M059J (cell line): ENCODE results near the gene POLR2F. TPM values are rescaled to one million over a fixed set of nuclear protein-coding genes. Genes with fewer than 3 reads are reported as not detected.
"Not testable (repeated sequence)": the region's sequence is repeated elsewhere in the genome, so short reads cannot be mapped to it uniquely, and the experiment has no call there.

Experiments used
- DNase-seq: peaks from one replicate; pipeline ENCODE4 v3.0.0-alpha.2; 2012; ENCODE audit warnings: low read depth
- total RNA-seq: library from RNA; depleted of rRNA; stranded (reverse); fragments of >200 nt; shearing (Covaris generic); gene quantifications from 2 replicates; pipeline ENCODE4 v1.2.3, GENCODE V29; 2014

The POLR2F gene
- total RNA-seq, 1 experiment from 2014 or later: 91.6 TPM

- no peak for DNase-seq
Measured at GRCh38 chr22:37925330-37925729, 28.2 kb upstream of the POLR2F start.

DNA sequence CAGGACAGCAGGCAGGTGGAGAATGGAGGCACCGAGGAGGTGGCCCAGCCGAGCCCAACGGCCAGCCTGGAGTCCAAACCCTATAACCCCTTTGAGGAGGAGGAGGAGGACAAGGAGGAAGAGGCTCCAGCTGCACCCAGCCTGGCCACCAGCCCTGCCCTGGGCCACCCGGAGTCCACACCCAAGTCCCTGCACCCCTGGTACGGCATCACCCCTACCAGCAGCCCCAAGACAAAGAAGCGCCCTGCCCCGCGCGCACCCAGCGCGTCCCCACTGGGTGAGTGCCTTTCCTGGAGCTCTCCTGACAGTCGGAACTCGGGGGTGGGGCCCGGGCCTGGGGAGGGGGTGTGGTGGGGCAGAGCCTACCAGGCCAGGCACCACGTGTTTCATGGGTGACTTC lies 27.7 kb upstream of the POLR2F start:
- DNase-seq: no peak

GRCh38 chr22:37926358-37926757 lies 27.1 kb upstream of the POLR2F start:
- no peak for DNase-seq

- no peak for DNase-seq
Measured at GRCh38 chr22:37926771-37927636, 26.5 kb upstream of the POLR2F start.

DNA sequence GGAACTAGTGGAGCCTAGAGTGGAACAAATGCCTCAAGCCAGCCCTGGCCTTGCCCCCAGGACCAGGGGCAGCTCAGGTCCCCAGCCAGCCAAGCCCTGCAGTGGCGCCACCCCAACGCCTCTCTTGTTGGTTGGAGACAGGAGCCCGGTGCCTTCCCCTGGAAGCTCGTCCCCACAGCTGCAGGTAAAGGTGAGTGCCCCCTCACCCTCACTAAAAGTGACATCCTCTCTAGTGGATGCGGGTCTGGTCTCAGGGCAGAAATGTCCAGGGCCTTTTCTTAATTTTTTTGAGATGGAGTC lies 25.9 kb upstream of the POLR2F start:
- no peak for DNase-seq

GRCh38 chr22:37929390-37929789 lies 24.1 kb upstream of the POLR2F start:
- DNase-seq: no peak

DNA sequence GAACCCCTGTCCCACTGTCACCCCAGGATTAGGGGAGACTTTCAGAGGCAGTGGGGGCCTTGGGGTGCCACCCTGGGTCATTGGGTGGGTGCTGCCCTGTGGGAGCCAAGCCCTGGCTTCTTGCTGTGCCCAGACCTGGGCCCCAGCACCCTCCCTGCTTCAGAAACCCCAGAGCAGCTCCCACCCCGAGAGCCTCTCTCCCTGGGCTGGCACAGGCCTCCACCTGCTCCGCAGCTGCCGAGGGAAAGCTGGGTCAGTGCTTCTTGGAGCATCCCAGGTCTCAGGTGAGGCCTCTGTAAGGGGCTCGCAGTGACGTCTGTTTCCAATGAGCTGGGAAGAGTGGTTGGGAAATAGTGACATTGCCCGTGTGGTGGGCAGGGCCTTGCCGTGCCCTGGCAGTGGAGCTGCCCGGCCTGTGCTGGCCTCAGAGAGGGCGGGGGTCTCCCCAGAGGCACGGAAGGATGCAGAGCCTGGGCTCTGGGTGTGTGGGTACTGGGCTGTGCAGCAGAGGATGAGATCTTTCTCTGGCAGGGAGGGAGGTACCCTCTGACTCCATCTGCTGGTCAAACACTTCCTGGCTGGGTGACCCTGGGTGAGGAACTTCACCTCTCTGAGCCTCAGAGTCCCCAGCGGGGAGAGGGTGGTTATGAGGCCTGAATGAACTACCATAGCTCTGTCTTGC lies 23.1 kb upstream of the POLR2F start:
- no peak for DNase-seq

- DNase-seq: no peak
Measured at GRCh38 chr22:37930952-37931440, 22.5 kb upstream of the POLR2F start.

DNA sequence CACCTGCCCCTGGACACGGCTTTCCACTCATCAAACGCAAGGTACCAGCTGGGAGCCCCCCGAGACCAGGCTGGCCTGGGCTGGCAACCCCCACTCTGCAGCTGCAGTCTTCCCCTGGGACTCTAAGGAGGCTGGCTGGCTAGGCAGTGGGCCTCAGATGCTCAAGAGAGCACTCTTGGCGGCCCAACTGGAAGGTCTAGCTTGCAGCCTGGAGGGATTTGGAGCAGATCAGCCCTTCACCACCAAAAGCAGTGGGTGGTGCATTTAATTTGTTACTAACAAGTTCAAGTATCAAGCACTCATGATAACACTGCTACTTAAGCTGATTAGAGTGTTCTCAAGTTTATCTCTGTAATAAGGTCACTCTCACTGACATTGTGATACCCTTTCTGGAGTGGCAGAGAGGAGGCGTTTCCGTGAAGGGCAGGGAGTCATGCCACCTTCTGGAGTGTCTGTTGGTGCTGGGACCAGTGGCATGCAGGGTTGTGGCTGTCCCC lies 21.6 kb upstream of the POLR2F start:
- no peak for DNase-seq

GRCh38 chr22:37932401-37932800 lies 21.1 kb upstream of the POLR2F start:
- no peak for DNase-seq

GRCh38 chr22:37932821-37933578 lies 20.5 kb upstream of the POLR2F start:
- DNase-seq: no peak

DNA sequence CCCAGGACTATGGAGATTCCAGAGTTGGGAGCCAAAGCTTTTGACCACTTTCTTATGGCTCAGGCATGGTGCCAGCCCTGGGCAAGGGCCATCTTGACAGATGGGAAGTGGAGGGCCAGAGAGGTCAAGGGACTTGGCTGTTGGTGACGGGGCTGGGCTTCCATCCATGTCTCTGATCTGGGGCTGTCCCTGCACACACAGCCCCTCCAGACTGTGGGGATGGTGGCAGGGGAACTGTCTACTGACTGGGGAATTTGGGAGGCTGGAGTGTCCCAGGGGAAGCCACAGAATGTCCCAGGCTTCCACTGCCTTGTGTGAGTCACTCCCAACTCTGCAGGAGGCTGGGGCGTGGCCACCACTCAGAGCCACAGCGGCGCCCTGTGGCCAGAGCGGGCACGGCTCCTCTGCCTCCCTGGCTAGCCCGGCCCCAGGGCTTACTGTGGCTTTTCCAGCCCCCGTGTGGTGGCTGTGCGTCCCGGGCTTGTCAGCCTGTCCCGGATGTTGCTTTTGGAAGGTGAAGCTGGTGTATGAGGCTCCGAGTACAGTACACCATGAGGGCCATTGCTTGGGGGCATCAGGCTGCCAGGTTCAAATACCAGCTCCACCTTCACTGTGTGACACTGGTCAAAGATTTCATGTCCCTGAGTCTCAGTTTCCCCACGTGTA lies 19.7 kb upstream of the POLR2F start:
- DNase-seq: peak; percentile 92

DNA sequence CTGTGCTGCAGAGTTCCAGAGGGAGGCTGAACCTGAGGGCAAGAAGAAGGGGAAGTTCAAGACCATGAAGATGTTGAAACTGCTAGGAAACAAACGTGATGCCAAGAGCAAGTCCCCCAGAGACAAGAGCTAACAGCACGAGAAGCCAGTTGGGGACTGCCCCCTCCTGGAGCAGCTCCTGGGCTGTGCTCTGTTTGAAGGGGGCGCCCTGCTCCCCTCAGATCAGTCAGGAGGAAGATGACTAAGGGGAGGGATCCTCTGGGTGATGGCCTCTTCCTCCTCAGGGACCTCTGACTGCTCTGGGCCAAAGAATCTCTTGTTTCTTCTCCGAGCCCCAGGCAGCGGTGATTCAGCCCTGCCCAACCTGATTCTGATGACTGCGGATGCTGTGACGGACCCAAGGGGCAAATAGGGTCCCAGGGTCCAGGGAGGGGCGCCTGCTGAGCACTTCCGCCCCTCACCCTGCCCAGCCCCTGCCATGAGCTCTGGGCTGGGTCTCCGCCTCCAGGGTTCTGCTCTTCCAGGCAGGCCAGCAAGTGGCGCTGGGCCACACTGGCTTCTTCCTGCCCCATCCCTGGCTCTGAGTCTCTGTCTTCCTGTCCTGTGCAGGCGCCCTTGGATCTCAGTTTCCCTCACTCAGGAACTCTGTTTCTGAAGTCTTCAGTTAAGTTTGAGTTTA lies 12.7 kb upstream of the POLR2F start:
- DNase-seq: no peak

- DNase-seq: no peak
Measured at GRCh38 chr22:37942133-37942532, 11.4 kb upstream of the POLR2F start.

DNA sequence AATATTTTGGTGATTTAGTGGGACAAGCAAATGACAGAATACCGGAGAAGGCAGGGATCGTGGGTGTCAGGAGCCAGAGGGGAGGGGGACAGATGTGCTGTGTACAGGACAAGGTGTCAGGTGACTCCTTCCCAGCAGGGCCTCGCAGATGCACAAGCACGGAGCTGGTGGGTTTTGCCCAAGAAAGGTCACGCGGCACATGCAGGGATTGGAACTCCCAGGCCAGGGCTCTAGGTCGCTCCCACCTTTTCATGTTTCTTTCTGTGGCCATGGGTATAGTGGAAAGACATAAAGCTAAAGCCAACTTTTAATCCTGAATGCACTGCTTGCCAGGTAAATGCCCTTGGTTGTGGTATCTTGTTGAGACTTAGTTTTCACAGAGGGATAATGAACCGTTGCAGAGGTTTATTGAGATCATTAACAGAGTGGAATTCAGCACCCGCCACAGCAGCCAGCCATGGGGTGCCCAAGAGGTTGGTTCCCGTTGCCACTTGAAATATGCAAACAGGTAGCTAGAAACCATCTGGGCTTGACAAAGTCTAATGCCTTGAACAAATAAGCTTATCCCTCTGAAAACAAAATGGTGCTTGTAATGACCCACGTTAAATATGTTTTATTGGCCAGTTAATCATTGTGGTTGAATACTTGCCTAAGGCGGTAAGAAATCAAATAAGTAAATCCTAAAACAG lies 10.2 kb upstream of the POLR2F start:
- peak; percentile 9 for DNase-seq

DNA sequence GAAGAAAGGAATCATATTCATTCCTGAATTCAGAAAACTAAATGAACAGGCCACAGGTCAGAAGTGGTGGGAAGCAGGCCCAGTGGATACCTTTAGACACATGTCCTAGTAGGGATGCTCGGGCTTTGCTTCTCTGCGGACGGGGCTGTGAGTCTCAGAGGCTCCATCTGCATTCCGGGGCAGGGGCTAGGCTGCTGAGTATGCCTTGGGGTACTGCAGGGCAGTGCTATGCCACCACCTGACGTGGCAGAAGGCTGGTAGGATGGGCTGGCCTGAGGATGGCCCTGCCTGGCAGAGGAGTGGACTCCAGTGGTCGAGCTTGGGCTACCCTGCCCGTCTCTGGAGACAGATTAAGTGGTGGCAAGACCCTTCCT lies 9.7 kb upstream of the POLR2F start:
- no peak for DNase-seq

DNA sequence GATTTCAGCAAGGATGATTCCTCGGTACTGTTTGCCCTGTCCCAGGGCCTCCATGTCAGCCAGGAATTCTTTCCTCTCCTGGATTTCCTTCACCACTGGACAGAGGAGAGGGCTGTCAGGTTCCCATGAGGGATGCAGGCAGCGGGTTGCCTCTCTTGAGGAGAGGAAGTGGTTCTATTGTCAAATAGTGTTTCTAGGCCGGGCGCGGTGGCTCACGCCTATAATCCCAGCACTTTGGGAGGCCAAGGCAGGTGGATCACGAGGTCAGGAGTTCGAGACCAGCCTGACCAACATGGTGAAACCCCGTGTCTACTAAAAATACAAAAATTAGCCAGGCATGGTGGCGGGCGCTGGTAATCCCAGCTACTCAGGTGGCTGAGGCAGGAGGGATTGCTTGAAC lies 9.1 kb upstream of the POLR2F start:
- DNase-seq: not testable (repeated sequence)

DNA sequence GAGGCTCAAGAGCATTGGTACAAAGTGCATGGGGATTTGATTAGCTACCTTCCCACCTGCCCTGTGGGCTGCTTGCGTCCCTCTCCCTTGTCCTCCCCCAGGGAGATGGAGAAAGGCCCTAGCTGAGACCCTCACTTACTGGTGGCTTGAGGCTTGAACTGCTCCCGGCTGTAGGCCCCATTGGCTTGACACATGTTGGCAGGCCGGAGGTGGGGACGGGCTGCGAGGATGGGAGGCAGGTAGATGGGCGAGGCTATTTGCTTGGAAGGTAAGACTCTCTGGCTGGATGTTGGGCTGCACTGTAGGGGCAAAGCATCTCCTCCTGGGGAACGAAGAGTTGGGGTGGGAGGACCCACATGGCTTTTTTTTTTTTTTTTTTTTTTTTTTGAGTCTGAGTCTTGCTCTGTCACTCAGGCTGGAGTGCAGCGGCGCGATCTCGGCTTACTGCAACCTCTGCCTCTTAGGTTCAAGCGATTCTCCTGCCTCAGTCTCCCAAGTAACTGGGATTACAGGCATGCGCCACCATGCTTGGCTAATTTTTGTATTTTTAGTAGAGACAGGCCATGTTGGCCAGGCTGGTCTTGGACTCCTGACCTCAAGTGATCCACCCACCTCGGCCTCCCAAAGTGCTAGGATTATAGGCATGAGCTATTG lies 6.2 kb upstream of the POLR2F start:
- DNase-seq: not testable (repeated sequence)

- peak; percentile 19 for DNase-seq
Measured at GRCh38 chr22:37951305-37951704, 2.2 kb upstream of the POLR2F start.

DNA sequence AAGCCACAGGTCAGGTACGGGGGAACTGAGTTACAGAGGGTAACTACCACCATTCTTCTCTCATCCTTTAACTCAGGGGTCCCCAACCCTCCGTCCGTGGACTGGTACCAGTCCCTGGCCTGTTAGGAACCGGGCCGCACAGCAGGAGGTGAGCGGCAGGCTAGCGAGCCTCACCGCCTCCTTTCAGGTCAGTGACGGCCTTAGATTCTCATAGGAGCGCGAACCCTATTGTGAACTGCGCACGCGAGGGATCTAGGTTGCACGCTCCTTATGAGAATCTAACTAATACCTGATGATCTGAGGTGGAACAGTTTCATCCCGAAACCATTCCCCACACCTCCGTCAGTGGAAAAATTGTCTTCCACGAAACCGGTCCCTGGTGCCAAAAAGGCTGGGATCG lies 870 bp upstream of the POLR2F start:
- not testable (repeated sequence) for DNase-seq
